HEK293 (cell line): ENCODE data around the gene DIPK2B.

Experiments
- KLF1 ChIP-seq: fragments of 450-650 bp; formaldehyde crosslinking; IDR thresholded peaks from 2 replicates; pipeline ENCODE4 v1.5.1; 2016; ENCODE audit warnings: missing biosample characterization, missing genetic modification characterization
- TCF7L2 ChIP-seq: IDR thresholded peaks from 2 replicates; pipeline ENCODE4 v1.6.1; 2011; ENCODE audit warnings: low read depth, mild to moderate bottlenecking, inconsistent platforms, low read length, moderate library complexity, borderline replicate concordance
- ZEB2 ChIP-seq: fragments of 450-650 bp; formaldehyde crosslinking; IDR thresholded peaks from 2 replicates; pipeline ENCODE4 v1.5.1; 2016; ENCODE audit warnings: missing biosample characterization, missing genetic modification characterization
- ZIC2 ChIP-seq: fragments of 450-650 bp; formaldehyde crosslinking; IDR thresholded peaks from 2 replicates; pipeline ENCODE4 v1.5.1; 2016; ENCODE audit warnings: missing biosample characterization, missing genetic modification characterization
- ZNF133 ChIP-seq: fragments of 450-650 bp; formaldehyde crosslinking; IDR thresholded peaks from 2 replicates; pipeline ENCODE4 v1.5.1; 2016; ENCODE audit warnings: missing biosample characterization, missing genetic modification characterization
- ZNF23 ChIP-seq: fragments of 450-650 bp; formaldehyde crosslinking; IDR thresholded peaks from 2 replicates; pipeline ENCODE4 v1.5.1; 2016; ENCODE audit warnings: missing biosample characterization, missing genetic modification characterization, borderline replicate concordance
- ZNF274 ChIP-seq, 2 experiments: fragments of 200-500 bp in 1 of 2; fragments of 450-650 bp in 1 of 2; sonication (Bioruptor generic) in 1 of 2; formaldehyde crosslinking in 1 of 2; IDR thresholded peaks; 2 replicates each; pipeline versions ENCODE4 v1.5.1 to v1.6.1; 2014 to 2016; ENCODE audit warnings: borderline replicate concordance in 1 of 2, inconsistent platforms in 1 of 2, low read length in 1 of 2, missing biosample characterization in 1 of 2, missing genetic modification characterization in 1 of 2
- TF ChIP-seq, protein P1 (sequence below): fragments of 450-650 bp; formaldehyde crosslinking; IDR thresholded peaks from 2 replicates; pipeline ENCODE4 v1.5.1; 2016; ENCODE audit warnings: missing biosample characterization, missing genetic modification characterization, borderline replicate concordance
- TF ChIP-seq, protein P2 (sequence below): fragments of 450-650 bp; formaldehyde crosslinking; IDR thresholded peaks from 2 replicates; pipeline ENCODE4 v1.5.1; 2016; ENCODE audit warnings: missing biosample characterization, missing genetic modification characterization, borderline replicate concordance
- TF ChIP-seq, protein P3 (sequence below): fragments of 450-650 bp; formaldehyde crosslinking; IDR thresholded peaks from 2 replicates; pipeline ENCODE4 v1.5.1; 2016; ENCODE audit warnings: missing biosample characterization, missing genetic modification characterization
- TF ChIP-seq, protein P4 (sequence below): fragments of 450-650 bp; formaldehyde crosslinking; IDR thresholded peaks from 2 replicates; pipeline ENCODE4 v1.5.1; 2016; ENCODE audit warnings: missing biosample characterization, missing genetic modification characterization
- TF ChIP-seq, protein P5 (sequence below): fragments of 450-650 bp; formaldehyde crosslinking; IDR thresholded peaks from 2 replicates; pipeline ENCODE4 v1.5.1; 2016; ENCODE audit warnings: missing biosample characterization, missing genetic modification characterization

DNA sequence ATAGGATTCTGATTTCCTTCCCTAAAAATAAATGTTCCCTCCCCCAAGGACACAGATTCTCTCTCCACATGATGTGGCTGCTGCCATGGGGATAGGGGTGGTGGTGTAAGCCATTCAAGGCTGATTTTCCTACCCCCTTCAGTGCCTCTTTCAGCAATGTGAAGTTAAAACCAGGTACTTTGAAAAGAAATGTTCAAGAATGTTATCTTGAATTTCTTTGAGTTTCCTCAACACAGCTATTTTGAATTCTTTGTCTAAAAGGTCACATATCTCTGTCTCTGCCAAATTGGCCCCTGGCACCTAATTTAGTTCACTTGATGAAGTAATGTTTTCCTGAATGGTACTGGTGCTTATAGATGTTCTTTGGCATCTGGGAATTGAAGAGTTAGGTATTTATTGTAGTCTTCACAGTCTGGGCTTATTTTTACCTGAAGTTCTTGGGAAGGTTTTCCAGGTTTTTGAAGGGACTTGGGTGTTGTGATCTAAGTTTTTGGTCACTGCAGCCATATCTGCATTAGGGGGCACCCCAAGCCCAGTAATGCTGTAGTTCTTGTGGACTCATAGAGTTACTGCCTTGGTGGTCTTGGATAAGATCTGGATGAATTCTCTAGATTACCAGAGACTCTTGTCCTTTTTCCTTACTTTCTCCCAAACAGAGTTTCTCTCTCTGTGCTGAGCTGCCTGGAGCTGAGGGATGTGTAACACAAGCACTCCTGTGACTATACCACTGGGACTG lies 7.6 kb upstream of the DIPK2B start:
- TF ChIP-seq, protein P1, sequence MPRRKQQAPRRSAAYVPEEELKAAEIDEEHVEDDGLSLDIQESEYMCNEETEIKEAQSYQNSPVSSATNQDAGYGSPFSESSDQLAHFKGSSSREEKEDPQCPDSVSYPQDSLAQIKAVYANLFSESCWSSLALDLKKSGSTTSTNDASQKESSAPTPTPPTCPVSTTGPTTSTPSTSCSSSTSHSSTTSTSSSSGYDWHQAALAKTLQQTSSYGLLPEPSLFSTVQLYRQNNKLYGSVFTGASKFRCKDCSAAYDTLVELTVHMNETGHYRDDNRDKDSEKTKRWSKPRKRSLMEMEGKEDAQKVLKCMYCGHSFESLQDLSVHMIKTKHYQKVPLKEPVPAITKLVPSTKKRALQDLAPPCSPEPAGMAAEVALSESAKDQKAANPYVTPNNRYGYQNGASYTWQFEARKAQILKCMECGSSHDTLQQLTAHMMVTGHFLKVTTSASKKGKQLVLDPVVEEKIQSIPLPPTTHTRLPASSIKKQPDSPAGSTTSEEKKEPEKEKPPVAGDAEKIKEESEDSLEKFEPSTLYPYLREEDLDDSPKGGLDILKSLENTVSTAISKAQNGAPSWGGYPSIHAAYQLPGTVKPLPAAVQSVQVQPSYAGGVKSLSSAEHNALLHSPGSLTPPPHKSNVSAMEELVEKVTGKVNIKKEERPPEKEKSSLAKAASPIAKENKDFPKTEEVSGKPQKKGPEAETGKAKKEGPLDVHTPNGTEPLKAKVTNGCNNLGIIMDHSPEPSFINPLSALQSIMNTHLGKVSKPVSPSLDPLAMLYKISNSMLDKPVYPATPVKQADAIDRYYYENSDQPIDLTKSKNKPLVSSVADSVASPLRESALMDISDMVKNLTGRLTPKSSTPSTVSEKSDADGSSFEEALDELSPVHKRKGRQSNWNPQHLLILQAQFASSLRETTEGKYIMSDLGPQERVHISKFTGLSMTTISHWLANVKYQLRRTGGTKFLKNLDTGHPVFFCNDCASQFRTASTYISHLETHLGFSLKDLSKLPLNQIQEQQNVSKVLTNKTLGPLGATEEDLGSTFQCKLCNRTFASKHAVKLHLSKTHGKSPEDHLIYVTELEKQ (tag by site-specific recombination) = no peak
- TF ChIP-seq, protein P2, sequence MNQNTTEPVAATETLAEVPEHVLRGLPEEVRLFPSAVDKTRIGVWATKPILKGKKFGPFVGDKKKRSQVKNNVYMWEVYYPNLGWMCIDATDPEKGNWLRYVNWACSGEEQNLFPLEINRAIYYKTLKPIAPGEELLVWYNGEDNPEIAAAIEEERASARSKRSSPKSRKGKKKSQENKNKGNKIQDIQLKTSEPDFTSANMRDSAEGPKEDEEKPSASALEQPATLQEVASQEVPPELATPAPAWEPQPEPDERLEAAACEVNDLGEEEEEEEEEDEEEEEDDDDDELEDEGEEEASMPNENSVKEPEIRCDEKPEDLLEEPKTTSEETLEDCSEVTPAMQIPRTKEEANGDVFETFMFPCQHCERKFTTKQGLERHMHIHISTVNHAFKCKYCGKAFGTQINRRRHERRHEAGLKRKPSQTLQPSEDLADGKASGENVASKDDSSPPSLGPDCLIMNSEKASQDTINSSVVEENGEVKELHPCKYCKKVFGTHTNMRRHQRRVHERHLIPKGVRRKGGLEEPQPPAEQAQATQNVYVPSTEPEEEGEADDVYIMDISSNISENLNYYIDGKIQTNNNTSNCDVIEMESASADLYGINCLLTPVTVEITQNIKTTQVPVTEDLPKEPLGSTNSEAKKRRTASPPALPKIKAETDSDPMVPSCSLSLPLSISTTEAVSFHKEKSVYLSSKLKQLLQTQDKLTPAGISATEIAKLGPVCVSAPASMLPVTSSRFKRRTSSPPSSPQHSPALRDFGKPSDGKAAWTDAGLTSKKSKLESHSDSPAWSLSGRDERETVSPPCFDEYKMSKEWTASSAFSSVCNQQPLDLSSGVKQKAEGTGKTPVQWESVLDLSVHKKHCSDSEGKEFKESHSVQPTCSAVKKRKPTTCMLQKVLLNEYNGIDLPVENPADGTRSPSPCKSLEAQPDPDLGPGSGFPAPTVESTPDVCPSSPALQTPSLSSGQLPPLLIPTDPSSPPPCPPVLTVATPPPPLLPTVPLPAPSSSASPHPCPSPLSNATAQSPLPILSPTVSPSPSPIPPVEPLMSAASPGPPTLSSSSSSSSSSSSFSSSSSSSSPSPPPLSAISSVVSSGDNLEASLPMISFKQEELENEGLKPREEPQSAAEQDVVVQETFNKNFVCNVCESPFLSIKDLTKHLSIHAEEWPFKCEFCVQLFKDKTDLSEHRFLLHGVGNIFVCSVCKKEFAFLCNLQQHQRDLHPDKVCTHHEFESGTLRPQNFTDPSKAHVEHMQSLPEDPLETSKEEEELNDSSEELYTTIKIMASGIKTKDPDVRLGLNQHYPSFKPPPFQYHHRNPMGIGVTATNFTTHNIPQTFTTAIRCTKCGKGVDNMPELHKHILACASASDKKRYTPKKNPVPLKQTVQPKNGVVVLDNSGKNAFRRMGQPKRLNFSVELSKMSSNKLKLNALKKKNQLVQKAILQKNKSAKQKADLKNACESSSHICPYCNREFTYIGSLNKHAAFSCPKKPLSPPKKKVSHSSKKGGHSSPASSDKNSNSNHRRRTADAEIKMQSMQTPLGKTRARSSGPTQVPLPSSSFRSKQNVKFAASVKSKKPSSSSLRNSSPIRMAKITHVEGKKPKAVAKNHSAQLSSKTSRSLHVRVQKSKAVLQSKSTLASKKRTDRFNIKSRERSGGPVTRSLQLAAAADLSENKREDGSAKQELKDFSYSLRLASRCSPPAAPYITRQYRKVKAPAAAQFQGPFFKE (tag by site-specific recombination) = no peak
- TF ChIP-seq ZNF274 (IDR thresholded peaks at IDR 0.05; ENCODE audit: low read length) (no peak), ZNF274 (tag by site-specific recombination; IDR thresholded peaks at IDR 0.05; ENCODE audit: borderline replicate concordance) (no peak), ZEB2 (tag by site-specific recombination) (no peak), KLF1 (tag by site-specific recombination) (no peak), TCF7L2 (no peak), ZIC2 (no peak), ZNF133 (tag by site-specific recombination) (no peak), ZNF23 (tag by site-specific recombination) (no peak)
- TF ChIP-seq, protein P3, sequence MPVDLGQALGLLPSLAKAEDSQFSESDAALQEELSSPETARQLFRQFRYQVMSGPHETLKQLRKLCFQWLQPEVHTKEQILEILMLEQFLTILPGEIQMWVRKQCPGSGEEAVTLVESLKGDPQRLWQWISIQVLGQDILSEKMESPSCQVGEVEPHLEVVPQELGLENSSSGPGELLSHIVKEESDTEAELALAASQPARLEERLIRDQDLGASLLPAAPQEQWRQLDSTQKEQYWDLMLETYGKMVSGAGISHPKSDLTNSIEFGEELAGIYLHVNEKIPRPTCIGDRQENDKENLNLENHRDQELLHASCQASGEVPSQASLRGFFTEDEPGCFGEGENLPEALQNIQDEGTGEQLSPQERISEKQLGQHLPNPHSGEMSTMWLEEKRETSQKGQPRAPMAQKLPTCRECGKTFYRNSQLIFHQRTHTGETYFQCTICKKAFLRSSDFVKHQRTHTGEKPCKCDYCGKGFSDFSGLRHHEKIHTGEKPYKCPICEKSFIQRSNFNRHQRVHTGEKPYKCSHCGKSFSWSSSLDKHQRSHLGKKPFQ (tag by site-specific recombination) = no peak
- TF ChIP-seq, protein P4, sequence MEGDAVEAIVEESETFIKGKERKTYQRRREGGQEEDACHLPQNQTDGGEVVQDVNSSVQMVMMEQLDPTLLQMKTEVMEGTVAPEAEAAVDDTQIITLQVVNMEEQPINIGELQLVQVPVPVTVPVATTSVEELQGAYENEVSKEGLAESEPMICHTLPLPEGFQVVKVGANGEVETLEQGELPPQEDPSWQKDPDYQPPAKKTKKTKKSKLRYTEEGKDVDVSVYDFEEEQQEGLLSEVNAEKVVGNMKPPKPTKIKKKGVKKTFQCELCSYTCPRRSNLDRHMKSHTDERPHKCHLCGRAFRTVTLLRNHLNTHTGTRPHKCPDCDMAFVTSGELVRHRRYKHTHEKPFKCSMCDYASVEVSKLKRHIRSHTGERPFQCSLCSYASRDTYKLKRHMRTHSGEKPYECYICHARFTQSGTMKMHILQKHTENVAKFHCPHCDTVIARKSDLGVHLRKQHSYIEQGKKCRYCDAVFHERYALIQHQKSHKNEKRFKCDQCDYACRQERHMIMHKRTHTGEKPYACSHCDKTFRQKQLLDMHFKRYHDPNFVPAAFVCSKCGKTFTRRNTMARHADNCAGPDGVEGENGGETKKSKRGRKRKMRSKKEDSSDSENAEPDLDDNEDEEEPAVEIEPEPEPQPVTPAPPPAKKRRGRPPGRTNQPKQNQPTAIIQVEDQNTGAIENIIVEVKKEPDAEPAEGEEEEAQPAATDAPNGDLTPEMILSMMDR (tag by site-specific recombination) = no peak
- TF ChIP-seq, protein P5, sequence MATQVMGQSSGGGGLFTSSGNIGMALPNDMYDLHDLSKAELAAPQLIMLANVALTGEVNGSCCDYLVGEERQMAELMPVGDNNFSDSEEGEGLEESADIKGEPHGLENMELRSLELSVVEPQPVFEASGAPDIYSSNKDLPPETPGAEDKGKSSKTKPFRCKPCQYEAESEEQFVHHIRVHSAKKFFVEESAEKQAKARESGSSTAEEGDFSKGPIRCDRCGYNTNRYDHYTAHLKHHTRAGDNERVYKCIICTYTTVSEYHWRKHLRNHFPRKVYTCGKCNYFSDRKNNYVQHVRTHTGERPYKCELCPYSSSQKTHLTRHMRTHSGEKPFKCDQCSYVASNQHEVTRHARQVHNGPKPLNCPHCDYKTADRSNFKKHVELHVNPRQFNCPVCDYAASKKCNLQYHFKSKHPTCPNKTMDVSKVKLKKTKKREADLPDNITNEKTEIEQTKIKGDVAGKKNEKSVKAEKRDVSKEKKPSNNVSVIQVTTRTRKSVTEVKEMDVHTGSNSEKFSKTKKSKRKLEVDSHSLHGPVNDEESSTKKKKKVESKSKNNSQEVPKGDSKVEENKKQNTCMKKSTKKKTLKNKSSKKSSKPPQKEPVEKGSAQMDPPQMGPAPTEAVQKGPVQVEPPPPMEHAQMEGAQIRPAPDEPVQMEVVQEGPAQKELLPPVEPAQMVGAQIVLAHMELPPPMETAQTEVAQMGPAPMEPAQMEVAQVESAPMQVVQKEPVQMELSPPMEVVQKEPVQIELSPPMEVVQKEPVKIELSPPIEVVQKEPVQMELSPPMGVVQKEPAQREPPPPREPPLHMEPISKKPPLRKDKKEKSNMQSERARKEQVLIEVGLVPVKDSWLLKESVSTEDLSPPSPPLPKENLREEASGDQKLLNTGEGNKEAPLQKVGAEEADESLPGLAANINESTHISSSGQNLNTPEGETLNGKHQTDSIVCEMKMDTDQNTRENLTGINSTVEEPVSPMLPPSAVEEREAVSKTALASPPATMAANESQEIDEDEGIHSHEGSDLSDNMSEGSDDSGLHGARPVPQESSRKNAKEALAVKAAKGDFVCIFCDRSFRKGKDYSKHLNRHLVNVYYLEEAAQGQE = no peak
